GM21529 (cell line): ENCODE results near the gene EMX1.

Experiments
- ATAC-seq: cut with Tn5 transposase; IDR thresholded peaks from one replicate; pipeline ENCODE4 v1.9.1; 2021; ENCODE audit not compliant: unreplicated experiment

EMX1 gene

GRCh38 chr2:72917138-72917876 is at the start of gene EMX1:
Gene EMX1, plus strand, starts transcription at chr2:72917519. Its CDS starts 334 bp downstream, at chr2:72917853.
- ATAC-seq: peak; percentile 43

- no peak for ATAC-seq
Observed at GRCh38 chr2:72871060-72871459, 46.3 kb upstream of the EMX1 start.

GRCh38 chr2:72871880-72872279 is 45.4 kb upstream of the EMX1 start:
- ATAC-seq: no peak

GRCh38 chr2:72883356-72883962 is 33.9 kb upstream of the EMX1 start:
- ATAC-seq: no peak

GRCh38 chr2:72886505-72887031 is 30.8 kb upstream of the EMX1 start:
- no peak for ATAC-seq

- ATAC-seq: peak; percentile 89
Observed at GRCh38 chr2:72887032-72887739, 30.1 kb upstream of the EMX1 start, which contains the start of gene SPR. Gene SPR, plus strand, starts transcription at chr2:72887408. Its CDS starts 25 bp downstream, at chr2:72887433.

GRCh38 chr2:72887740-72888437 is 29.4 kb upstream of the EMX1 start:
- peak; percentile 52 for ATAC-seq

- no peak for ATAC-seq
Observed at GRCh38 chr2:72888438-72889202, 28.7 kb upstream of the EMX1 start.

GRCh38 chr2:72889991-72890390 is 27.3 kb upstream of the EMX1 start:
- no peak for ATAC-seq

GRCh38 chr2:72891091-72891818 is 26.1 kb upstream of the EMX1 start:
- no peak for ATAC-seq

- ATAC-seq: peak; percentile 61
Observed at GRCh38 chr2:72892506-72893173, 24.7 kb upstream of the EMX1 start.

GRCh38 chr2:72893594-72894319 is 23.6 kb upstream of the EMX1 start:
- ATAC-seq: peak; percentile 78

- ATAC-seq: no peak
Observed at GRCh38 chr2:72894514-72894913, 22.8 kb upstream of the EMX1 start.

GRCh38 chr2:72895154-72895553 is 22.2 kb upstream of the EMX1 start:
- no peak for ATAC-seq

- no peak for ATAC-seq
Observed at GRCh38 chr2:72895759-72896281, 21.5 kb upstream of the EMX1 start.

- no peak for ATAC-seq
Observed at GRCh38 chr2:72896446-72896845, 20.9 kb upstream of the EMX1 start.

- ATAC-seq: no peak
Observed at GRCh38 chr2:72897785-72898584, 19.3 kb upstream of the EMX1 start.

- ATAC-seq: no peak
Observed at GRCh38 chr2:72898585-72898906, 18.8 kb upstream of the EMX1 start.
